ENCODE measurements around the gene RASA3. TPM values are rescaled to one million over a fixed set of nuclear protein-coding genes. Genes with fewer than 3 reads are reported as not detected.
A peak's percentile ranks its signal among the peaks of the same experiment; 100 is the strongest.
"Not testable (repeated sequence)": the region's sequence is repeated elsewhere in the genome, so short reads cannot be mapped to it uniquely, and the experiment has no call there.

RASA3 gene
- total RNA-seq, 1 experiment from 2014 or later, result 22.3 TPM

- TF ChIP-seq NFE2L1 (CRISPR knock-in tag; IDR thresholded peaks at IDR 0.05) (no peak), CREM (CRISPR knock-in tag; IDR thresholded peaks at IDR 0.05) (no peak), ZNF138 (CRISPR knock-in tag; conservative IDR thresholded peaks at IDR 0.05) (no peak), PRRX2 (CRISPR knock-in tag; IDR thresholded peaks at IDR 0.05) (no peak), ATF3 (CRISPR knock-in tag; conservative IDR thresholded peaks at IDR 0.05) (no peak), FOXP4 (CRISPR knock-in tag; IDR thresholded peaks at IDR 0.05) (no peak)
Observed at GRCh38 chr13:114077099-114077932, 55.1 kb downstream of the RASA3 start (continued).

- H3K9me3 Mint-ChIP-seq, result 0 out of 2 replicates have a peak, but pooled peaks cover 2% of the 10 kb centered on the region
- POLR2A ChIA-PET, result no interaction called here
- peaks cover 17% of the 10 kb centered on the region for H3K36me3 Mint-ChIP-seq
- peak overlapping the region; percentile 92; the same call in 1 of the 2 replicates for H3K27ac Mint-ChIP-seq
- CTCF ChIA-PET, result no interaction called here
- no peak overlapping the region for H3K4me3 Mint-ChIP-seq
- H3K27me3 Mint-ChIP-seq (ENCODE audit: low read depth), result no peaks in the 10 kb centered on the region
- no peak for DNase-seq (ENCODE audit: low spot score)
- no peak for ATAC-seq
- TF ChIP-seq GTF2I (CRISPR knock-in tag; conservative IDR thresholded peaks at IDR 0.05) (no peak), ZNF396 (CRISPR knock-in tag; IDR thresholded peaks at IDR 0.05; ENCODE audit: borderline replicate concordance) (no peak), IRF1 (CRISPR knock-in tag; IDR thresholded peaks at IDR 0.05) (no peak), ELF4 (CRISPR knock-in tag; IDR thresholded peaks at IDR 0.05; ENCODE audit: low read depth) (no peak), NFE2L1 (CRISPR knock-in tag; IDR thresholded peaks at IDR 0.05) (no peak), TP53 (CRISPR knock-in tag; IDR thresholded peaks at IDR 0.05) (no peak), PREB (CRISPR knock-in tag; IDR thresholded peaks at IDR 0.05; ENCODE audit: borderline replicate concordance) (no peak), SOX15 (CRISPR knock-in tag; IDR thresholded peaks at IDR 0.05) (no peak), ZNF671 (CRISPR knock-in tag; IDR thresholded peaks at IDR 0.05) (no peak)
- 0 out of 2 replicates have a peak, but pooled peaks cover 5% of the 10 kb centered on the region for H3K4me1 Mint-ChIP-seq
Observed at GRCh38 chr13:114076329-114077090, 55.9 kb downstream of the RASA3 start.

GRCh38 chr13:114075811-114076210 lies 56.6 kb downstream of the RASA3 start:
- H3K36me3 Mint-ChIP-seq, result peaks cover 23% of the 10 kb centered on the region
- DNase-seq (ENCODE audit: low spot score); H3K27ac Mint-ChIP-seq; POLR2A ChIA-PET; H3K4me1 Mint-ChIP-seq; ATAC-seq; H3K27me3 Mint-ChIP-seq (ENCODE audit: low read depth); CTCF ChIA-PET; H3K9me3 Mint-ChIP-seq; H3K4me3 Mint-ChIP-seq: not testable (repeated sequence)
